CD4-positive, alpha-beta T cell (primary cell): ENCODE measurements around the gene TBATA. TPM values are rescaled to one million over a fixed set of nuclear protein-coding genes. Genes with fewer than 3 reads are reported as not detected.
A peak's percentile ranks its signal among the peaks of the same experiment; 100 is the strongest.

Experiments
- ATAC-seq: fragments of 200-7000 bp; cut with Tn5 transposase; one replicate; pipeline ENCODE4 v1.10.0; 2022; ENCODE audit warnings: mild to moderate bottlenecking; ENCODE audit not compliant: poor library complexity
- CTCF ChIA-PET: fragments of 350-600 bp; sonication (Branson Sonifier 250); formaldehyde crosslinking; loops from one replicate; lab custom pipeline; 2021; ENCODE audit warnings: antibody characterized with exemption, inconsistent platforms; lab: Charles Lee
- POLR2A ChIA-PET: fragments of 350-600 bp; sonication (Branson Sonifier 250); formaldehyde crosslinking; loops from one replicate; lab custom pipeline; 2021; ENCODE audit warnings: antibody characterized with exemption, inconsistent platforms; lab: Charles Lee
- DNase-seq, 14 experiments: peaks; one replicate each; pipeline ENCODE4 v3.0.0-alpha.2; 2013 to 2020; ENCODE audit warnings: mixed read lengths in 2 of 14
- H3K27ac ChIP-seq, 2 donors: one replicate each; pipeline versions ENCODE4 v1.5.1 to v1.7.0; 2013; ENCODE audit warnings: low read length in 2 of 2, low read depth in 1 of 2, mild to moderate bottlenecking in 1 of 2
- H3K27me3 ChIP-seq, 2 experiments: 1 replicate in 1 of 2; 2 replicates in 1 of 2; pipeline versions ENCODE4 v1.6.1 to v1.7.0; 2013; ENCODE audit warnings: low read length in 2 of 2, control low read depth in 1 of 2, mild to moderate bottlenecking in 1 of 2, moderate library complexity in 1 of 2; ENCODE audit not compliant: insufficient read depth in 2 of 2, control insufficient read depth in 1 of 2
- H3K36me3 ChIP-seq: one replicate; pipeline ENCODE4 v1.6.1; 2013; ENCODE audit warnings: low read length, control low read depth; ENCODE audit not compliant: insufficient read depth
- H3K4me1 ChIP-seq: one replicate; pipeline ENCODE4 v1.6.1; 2013; ENCODE audit warnings: low read length, control low read depth; ENCODE audit not compliant: insufficient read depth
- H3K4me3 ChIP-seq: one replicate; pipeline ENCODE4 v1.5.1; 2013; ENCODE audit warnings: mild to moderate bottlenecking, low read length, moderate library complexity
- H3K9me3 ChIP-seq, 2 experiments: 1 replicate in 1 of 2; 2 replicates in 1 of 2; pipeline versions ENCODE4 v1.6.1 to v1.7.0; 2013; ENCODE audit warnings: low read length in 2 of 2, mild to moderate bottlenecking in 2 of 2, control low read depth in 1 of 2, moderate library complexity in 1 of 2; ENCODE audit not compliant: control insufficient read depth in 1 of 2, insufficient read depth in 1 of 2
- H3K27ac Mint-ChIP-seq: one replicate; pipeline ENCODE4 v1.8.0; 2020; ENCODE audit warnings: mixed read lengths
- H3K27me3 Mint-ChIP-seq: one replicate; pipeline ENCODE4 v1.8.0; 2021; ENCODE audit warnings: mixed read lengths
- H3K36me3 Mint-ChIP-seq: one replicate; pipeline ENCODE4 v1.8.0; 2021; ENCODE audit warnings: low read depth, mixed read lengths
- H3K4me1 Mint-ChIP-seq: one replicate; pipeline ENCODE4 v1.8.0; 2021; ENCODE audit warnings: low read depth, mixed read lengths
- H3K4me3 Mint-ChIP-seq: one replicate; pipeline ENCODE4 v1.8.0; 2020; ENCODE audit warnings: mild to moderate bottlenecking, mixed read lengths
- H3K9me3 Mint-ChIP-seq: one replicate; pipeline ENCODE4 v1.8.0; 2020; ENCODE audit warnings: mixed read lengths
- CTCF ChIP-seq: fragments of 200-600 bp; IDR thresholded peaks from one replicate; pipeline ENCODE4 v1.8.0; 2022; ENCODE audit warnings: antibody characterized with exemption, mild to moderate bottlenecking
- intact Hi-C, 2 experiments: fragments of 100-400 bp; cut with DNase I in 1 of 2; cut with micrococcal nuclease in 1 of 2; formaldehyde crosslinking; loops; one replicate each; pipeline versions ENCODE4 v1.15.1 to v1.9.0; 2023 to 2025; cut with DNase I, micrococcal nuclease
- total RNA-seq, 174 experiments: library from RNA in 2 of 174; stranded (reverse) in 2 of 174; gene quantifications; one replicate each; pipeline ENCODE4 v1.2.3 and lab custom pipeline; 2021 to 2026

The TBATA gene
- total RNA-seq, 2 experiments from 2014 or later: not detected

- no peak overlapping the region for H3K4me3 Mint-ChIP-seq
- Histone ChIP-seq H3K27ac (no peak overlapping the region), H3K4me3 (no peak overlapping the region), H3K36me3 (no peaks in the 10 kb centered on the region), H3K9me3 (peaks cover 2 to 5% of the 10 kb centered on the region in 2 experiments), H3K4me1 (peaks cover 5% of the 10 kb centered on the region), H3K27me3 (no peaks in the 10 kb centered on the region)
- no peak for TF ChIP-seq CTCF
- ATAC-seq (no peak), DNase-seq (no peak)
- no peak overlapping the region for H3K27ac Mint-ChIP-seq
- ChIA-PET CTCF (no interaction called here), POLR2A (no interaction called here)
- H3K4me1 Mint-ChIP-seq: no peaks in the 10 kb centered on the region
- intact Hi-C loops: no loop called here
- no peaks in the 10 kb centered on the region for H3K27me3 Mint-ChIP-seq
- H3K9me3 Mint-ChIP-seq: no peaks in the 10 kb centered on the region
- H3K36me3 Mint-ChIP-seq: no peaks in the 10 kb centered on the region
Measured at GRCh38 chr10:70761031-70761601, 24.1 kb downstream of the TBATA start.

- H3K9me3 Mint-ChIP-seq: no peaks in the 10 kb centered on the region
- Histone ChIP-seq H3K4me3 (no peak overlapping the region), H3K27me3 (no peaks in the 10 kb centered on the region), H3K4me1 (peaks cover 5% of the 10 kb centered on the region), H3K36me3 (no peaks in the 10 kb centered on the region), H3K9me3 (no peaks in the 10 kb centered on the region), H3K27ac (no peak overlapping the region)
- no peak for ATAC-seq
- TF ChIP-seq CTCF: no peak
- DNase-seq: no peak
- H3K27ac Mint-ChIP-seq: no peak overlapping the region
- no peak overlapping the region for H3K4me3 Mint-ChIP-seq
- no peaks in the 10 kb centered on the region for H3K4me1 Mint-ChIP-seq
- no peaks in the 10 kb centered on the region for H3K27me3 Mint-ChIP-seq
- ChIA-PET CTCF (no interaction called here), POLR2A (no interaction called here)
- no peaks in the 10 kb centered on the region for H3K36me3 Mint-ChIP-seq
- intact Hi-C loops: no loop called here
Measured at GRCh38 chr10:70760271-70760787, 24.8 kb downstream of the TBATA start.

DNA sequence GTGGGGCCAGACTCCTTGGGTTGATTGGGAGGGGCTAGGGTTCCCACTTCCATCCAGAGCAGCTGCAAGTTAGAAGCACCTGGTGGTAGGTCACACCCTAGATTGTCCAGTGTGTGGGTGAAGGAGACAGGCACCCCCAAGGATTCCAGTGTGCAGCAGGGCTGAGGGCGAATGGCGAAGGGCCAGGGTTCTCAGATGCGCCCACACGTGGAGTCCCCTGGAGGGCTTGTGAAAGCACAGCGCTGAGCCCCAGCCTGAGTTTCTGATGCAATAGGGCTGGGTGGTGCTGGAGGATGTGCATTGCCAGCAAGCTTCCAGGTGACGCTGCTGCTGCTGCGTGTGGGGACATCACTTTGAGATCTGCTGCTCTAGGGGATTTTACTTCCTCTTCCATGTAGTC is 25.4 kb downstream of the TBATA start:
- ChIA-PET POLR2A (no interaction called here), CTCF (interaction anchor here (1.7 kb wide), 1 partner anchor 209 kb away, joined by 10 read pairs; no protein-coding TSS in a partner anchor)
- Mint-ChIP-seq H3K4me3 (no peak overlapping the region), H3K27ac (no peak overlapping the region), H3K4me1 (no peaks in the 10 kb centered on the region), H3K36me3 (no peaks in the 10 kb centered on the region), H3K27me3 (no peaks in the 10 kb centered on the region), H3K9me3 (no peaks in the 10 kb centered on the region)
- ATAC-seq (no peak), DNase-seq (peak in 1 of 14 experiments; percentile 29)
- Histone ChIP-seq H3K36me3 (no peaks in the 10 kb centered on the region), H3K9me3 (no peaks in the 10 kb centered on the region), H3K27me3 (no peaks in the 10 kb centered on the region), H3K4me1 (peaks cover 5% of the 10 kb centered on the region), H3K27ac (no peak overlapping the region), H3K4me3 (no peak overlapping the region)
- intact Hi-C loops: loop anchor here (1.0 to 5.0 kb wide), 4 partner anchors 118 to 298 kb away; no protein-coding TSS in a partner anchor
- no peak for TF ChIP-seq CTCF
